ENCODE data around the gene PCAT6. TPM values are rescaled to one million over a fixed set of nuclear protein-coding genes. Genes with fewer than 3 reads are reported as not detected.
"Not testable (repeated sequence)": the region's sequence is repeated elsewhere in the genome, so short reads cannot be mapped to it uniquely, and the experiment has no call there.

PCAT6 gene
- total RNA-seq, 1 donor = 0.72 TPM

DNA sequence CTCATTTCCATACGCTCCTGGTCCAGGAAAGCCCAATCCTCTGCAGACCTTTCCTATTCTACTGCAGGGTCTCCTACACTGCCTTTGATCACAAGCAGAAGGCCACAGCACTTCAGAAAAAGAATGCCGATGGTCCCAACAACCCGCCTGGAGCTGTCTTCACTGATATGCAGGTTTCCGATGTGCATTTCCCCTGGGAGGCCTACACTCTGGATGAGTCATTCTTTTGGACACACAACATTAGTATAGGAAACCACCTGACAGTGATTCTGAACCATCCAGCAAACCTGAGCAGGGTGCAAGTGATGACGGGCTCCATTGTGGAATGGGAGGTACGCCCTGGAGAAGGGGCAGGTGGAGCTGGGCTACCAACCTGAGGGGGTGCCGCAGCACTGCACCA lies 15.0 kb downstream of the PCAT6 start:
- Histone ChIP-seq H3K9me3 (ENCODE audit: low read depth, low read length) (no peaks in the 10 kb centered on the region), H3K27me3 (ENCODE audit: insufficient read depth, low read length) (peaks cover 20% of the 10 kb centered on the region), H3K79me2 (ENCODE audit: insufficient read depth, low read length) (no peaks in the 10 kb centered on the region), H3K4me3 (ENCODE audit: insufficient read depth, low read length) (no peak overlapping the region), H3K36me3 (ENCODE audit: insufficient read depth, low read length) (no peaks in the 10 kb centered on the region), H4K20me1 (ENCODE audit: insufficient read depth, low read length) (no peaks in the 10 kb centered on the region), H3K4me2 (ENCODE audit: insufficient read depth, low read length) (no peak overlapping the region), H3K4me1 (ENCODE audit: insufficient read depth, low read length) (peaks cover 5% of the 10 kb centered on the region), H2AFZ (ENCODE audit: low read length) (no peak overlapping the region), H3K27ac (ENCODE audit: low read depth, low read length) (no peak overlapping the region)
- no peak for TF ChIP-seq CTCF (IDR thresholded peaks at IDR 0.05; ENCODE audit: extremely low read depth, low read depth, low read length)
- no peak for DNase-seq (ENCODE audit: insufficient read length, low spot score, missing footprints)

GRCh38 chr1:202829223-202829622 lies 18.5 kb downstream of the PCAT6 start:
- H3K27me3 ChIP-seq (ENCODE audit: insufficient read depth, low read length) = peaks cover 24% of the 10 kb centered on the region
- not testable (repeated sequence) for H3K36me3 ChIP-seq (ENCODE audit: insufficient read depth, low read length); DNase-seq (ENCODE audit: insufficient read length, low spot score, missing footprints); H2AFZ ChIP-seq (ENCODE audit: low read length); H4K20me1 ChIP-seq (ENCODE audit: insufficient read depth, low read length); H3K4me3 ChIP-seq (ENCODE audit: insufficient read depth, low read length); H3K79me2 ChIP-seq (ENCODE audit: insufficient read depth, low read length); H3K27ac ChIP-seq (ENCODE audit: low read depth, low read length); H3K4me1 ChIP-seq (ENCODE audit: insufficient read depth, low read length); H3K4me2 ChIP-seq (ENCODE audit: insufficient read depth, low read length); H3K9me3 ChIP-seq (ENCODE audit: low read depth, low read length)

GRCh38 chr1:202831906-202832305 lies 21.2 kb downstream of the PCAT6 start:
- no peak overlapping the region for H2AFZ ChIP-seq (ENCODE audit: low read length)
- DNase-seq (ENCODE audit: insufficient read length, low spot score, missing footprints) = no peak
- peaks cover 30% of the 10 kb centered on the region for H3K27me3 ChIP-seq (ENCODE audit: insufficient read depth, low read length)
- H3K4me2 ChIP-seq (ENCODE audit: insufficient read depth, low read length) = no peak overlapping the region
- no peak overlapping the region for H3K4me3 ChIP-seq (ENCODE audit: insufficient read depth, low read length)
- no peak for TF ChIP-seq CTCF (IDR thresholded peaks at IDR 0.05; ENCODE audit: extremely low read depth, low read depth, low read length)
- H3K4me1 ChIP-seq (ENCODE audit: insufficient read depth, low read length) = no peaks in the 10 kb centered on the region
- no peak overlapping the region for H3K27ac ChIP-seq (ENCODE audit: low read depth, low read length)
- no peaks in the 10 kb centered on the region for H3K9me3 ChIP-seq (ENCODE audit: low read depth, low read length)
- H3K79me2 ChIP-seq (ENCODE audit: insufficient read depth, low read length) = no peaks in the 10 kb centered on the region
- no peaks in the 10 kb centered on the region for H3K36me3 ChIP-seq (ENCODE audit: insufficient read depth, low read length)
- H4K20me1 ChIP-seq (ENCODE audit: insufficient read depth, low read length) = no peaks in the 10 kb centered on the region

DNA sequence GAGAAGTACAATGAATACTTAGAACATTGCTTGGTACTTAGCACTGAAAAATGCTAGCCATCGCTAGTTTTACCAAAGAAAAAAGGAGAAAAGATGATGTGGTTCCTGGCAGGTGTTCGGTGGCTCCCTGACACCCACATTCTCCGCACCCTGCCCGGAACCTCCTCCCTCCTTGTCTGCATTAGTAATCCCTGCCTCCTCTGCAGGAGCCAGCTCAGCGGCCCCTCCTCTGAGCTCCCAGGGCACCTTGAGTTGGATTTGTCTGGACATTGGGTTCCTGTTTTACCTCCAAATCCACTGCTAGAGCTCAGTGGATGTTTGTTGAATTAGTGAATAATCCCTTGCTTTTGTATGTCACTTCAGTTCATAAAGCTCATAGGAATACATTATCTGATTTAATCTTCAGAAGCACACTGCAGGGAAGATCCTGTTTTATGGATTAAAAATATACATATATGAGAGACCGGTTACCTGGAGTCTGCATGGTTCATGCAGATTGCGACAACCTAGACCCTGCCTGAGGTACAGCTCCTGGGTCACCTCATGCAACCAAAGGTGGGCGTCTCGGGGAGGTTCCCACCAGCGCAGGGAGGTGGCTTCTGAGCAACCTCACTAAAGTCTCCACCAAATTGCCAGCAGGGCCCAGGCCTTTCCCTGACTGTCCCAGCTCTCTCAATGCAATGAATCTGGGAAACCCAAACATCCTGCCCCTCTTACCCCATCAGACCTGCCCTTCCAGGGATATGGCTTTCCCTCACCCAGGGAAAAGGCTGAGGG lies 24.2 kb downstream of the PCAT6 start:
- peaks cover 27% of the 10 kb centered on the region for H3K27me3 ChIP-seq (ENCODE audit: insufficient read depth, low read length)
- no peaks in the 10 kb centered on the region for H3K79me2 ChIP-seq (ENCODE audit: insufficient read depth, low read length)
- no peak overlapping the region for H3K4me2 ChIP-seq (ENCODE audit: insufficient read depth, low read length)
- no peak for TF ChIP-seq CTCF (IDR thresholded peaks at IDR 0.05; ENCODE audit: extremely low read depth, low read depth, low read length)
- H3K27ac ChIP-seq (ENCODE audit: low read depth, low read length) = no peak overlapping the region
- no peaks in the 10 kb centered on the region for H3K9me3 ChIP-seq (ENCODE audit: low read depth, low read length)
- no peaks in the 10 kb centered on the region for H3K4me1 ChIP-seq (ENCODE audit: insufficient read depth, low read length)
- no peak overlapping the region for H2AFZ ChIP-seq (ENCODE audit: low read length)
- H4K20me1 ChIP-seq (ENCODE audit: insufficient read depth, low read length) = no peaks in the 10 kb centered on the region
- H3K4me3 ChIP-seq (ENCODE audit: insufficient read depth, low read length) = no peak overlapping the region
- H3K36me3 ChIP-seq (ENCODE audit: insufficient read depth, low read length) = no peaks in the 10 kb centered on the region
- DNase-seq (ENCODE audit: insufficient read length, low spot score, missing footprints) = no peak

All from osteoblast (primary cell).